HepG2 (cell line): ENCODE results near the gene RUVBL2. TPM values are rescaled to one million over a fixed set of nuclear protein-coding genes. Genes with fewer than 3 reads are reported as not detected.

Experiments
- DBP ChIP-seq: sonication (generic); formaldehyde crosslinking; IDR thresholded peaks from 2 replicates; pipeline ENCODE4 v1.4.0; 2020; ENCODE audit warnings: missing genetic modification reagents; ENCODE audit errors: not compliant biosample characterization
- KIAA2018 ChIP-seq: sonication (generic); formaldehyde crosslinking; IDR thresholded peaks from 2 replicates; pipeline ENCODE4 v1.5.0; 2020; ENCODE audit warnings: mild to moderate bottlenecking, missing genetic modification reagents, borderline replicate concordance
- MLXIP ChIP-seq: sonication (generic); formaldehyde crosslinking; IDR thresholded peaks from 2 replicates; pipeline ENCODE4 v1.9.0; 2021; ENCODE audit warnings: missing genetic modification reagents, borderline replicate concordance
- NCOA1 ChIP-seq: sonication (generic); formaldehyde crosslinking; IDR thresholded peaks from 2 replicates; pipeline ENCODE4 v1.9.0; 2021; ENCODE audit warnings: missing genetic modification reagents
- NR2F1 ChIP-seq, 2 experiments: fragments of 450-650 bp in 1 of 2; formaldehyde crosslinking in 1 of 2; IDR thresholded peaks; 2 replicates each; pipeline versions ENCODE4 v1.5.0 to v1.6.1; 2016 to 2020; ENCODE audit warnings: mild to moderate bottlenecking in 1 of 2, missing compliant biosample characterization in 1 of 2, missing genetic modification reagents in 1 of 2, moderate library complexity in 1 of 2
- PBX2 ChIP-seq: IDR thresholded peaks from 2 replicates; pipeline ENCODE4 v1.6.1; 2016; ENCODE audit warnings: control low read depth
- PRDM15 ChIP-seq: sonication (generic); formaldehyde crosslinking; IDR thresholded peaks from 2 replicates; pipeline ENCODE4 v1.4.0; 2020; ENCODE audit warnings: missing genetic modification reagents
- SMAD3 ChIP-seq: sonication (generic); formaldehyde crosslinking; IDR thresholded peaks from 2 replicates; pipeline ENCODE4 v1.4.0; 2020; ENCODE audit warnings: missing genetic modification reagents
- ZMYM2 ChIP-seq: sonication (generic); formaldehyde crosslinking; IDR thresholded peaks from 2 replicates; pipeline ENCODE4 v1.8.0; 2022; ENCODE audit warnings: mild to moderate bottlenecking, missing genetic modification reagents
- ZNF614 ChIP-seq: IDR thresholded peaks from 2 replicates; pipeline ENCODE4 v1.6.1; 2018; ENCODE audit warnings: missing biosample characterization, missing genetic modification reagents, inconsistent platforms, borderline replicate concordance
- ZNF841 ChIP-seq: sonication (generic); formaldehyde crosslinking; IDR thresholded peaks from 2 replicates; pipeline ENCODE4 v1.8.1; 2023; ENCODE audit warnings: missing genetic modification reagents, borderline replicate concordance
- polyA plus RNA-seq, 8 experiments: library from polyadenylated mRNA; depleted of rRNA in 3 of 8; stranded (reverse) in 7 of 8; unstranded in 1 of 8; fragments of >200 nt; fragmentation: Illumina TruSeq in 4 of 8; extraction: Trizol in 4 of 8; gene quantifications; 2 replicates each; pipeline versions ENCODE4 v1.2.1 to v1.2.3, GENCODE V29; 2011 to 2016; ENCODE audit warnings: low read depth in 4 of 8, missing spikeins in 1 of 8, mixed read lengths in 1 of 8; ENCODE audit not compliant: insufficient read depth in 1 of 8
- total RNA-seq, 5 experiments: library from RNA; depleted of rRNA; stranded (reverse); fragments of >200 nt; fragmentation: Illumina TruSeq; extraction: Trizol; gene quantifications; 2 replicates each; pipeline ENCODE4 v1.2.3, GENCODE V29; 2016; ENCODE audit warnings: low read depth in 1 of 5

The RUVBL2 gene
- total and polyA plus RNA-seq, 2 of the 13 experiments (the other 11 are each of a cell fraction or from before 2014, with no cell fraction given) = 120 to 122 TPM

- peak; percentile 76 to 81; a peak in 3 of 4 replicates for TF ChIP-seq NR2F1 (CRISPR knock-in tag; IDR thresholded peaks at IDR 0.05)
- TF ChIP-seq DBP = no peak
- TF ChIP-seq NCOA1 = no peak
- no peak for TF ChIP-seq PBX2 (CRISPR knock-in tag)
- TF ChIP-seq KIAA2018 (CRISPR knock-in tag) = no peak
- no peak for TF ChIP-seq ZNF614 (CRISPR knock-in tag)
- no peak; the same call in 1 of the 2 replicates for TF ChIP-seq ZNF841 (CRISPR knock-in tag)
- TF ChIP-seq PRDM15 = no peak
- no peak for TF ChIP-seq SMAD3 (CRISPR knock-in tag)
- peak; percentile 41; the same call in 1 of the 2 replicates for TF ChIP-seq ZMYM2 (CRISPR knock-in tag)
- TF ChIP-seq MLXIP (CRISPR knock-in tag) = no peak
Measured at GRCh38 chr19:48961051-48961649, 32.5 kb upstream of the RUVBL2 start (continued).
